ENCODE data around the gene UCP2. TPM values are rescaled to one million over a fixed set of nuclear protein-coding genes. Genes with fewer than 3 reads are reported as not detected.

The UCP2 gene
- total and polyA plus RNA-seq, 2 donors (not counting 3 experiments of a cell fraction or from before 2014, with no cell fraction given) = 16.5 to 24.0 TPM

GRCh38 chr11:74011360-74012073, 28.9 kb upstream of the UCP2 start:
- dilution Hi-C loops (cut with MboI; ENCODE audit: extremely low pct_ligation_motif_present, low sequenced_read_pairs) = no loop called here
- Histone ChIP-seq H4K20me1 (replicated peaks; ENCODE audit: control insufficient read depth, extremely low read depth, insufficient read depth, low read length) (no peaks in the 10 kb centered on the region), H3K9me1 (replicated peaks; ENCODE audit: control insufficient read depth, extremely low read depth, insufficient read depth, low read length) (no peaks in the 10 kb centered on the region), H3K4me1 (ENCODE audit: control insufficient read depth, extremely low read depth, insufficient read depth, low read length) (no peaks in the 10 kb centered on the region), H3K27ac (ENCODE audit: insufficient read depth, low read depth, low read length) (no peak overlapping the region), H3K4me2 (ENCODE audit: insufficient read depth, low read length) (no peak overlapping the region), H2AFZ (ENCODE audit: low read depth, low read length) (no peak overlapping the region), H3K4me3 (replicated peaks in 1 of 3; ENCODE audit: insufficient read depth in 1 of 3, low read depth in 1 of 3, low read length in 3 of 3) (no peak overlapping the region), H3K27me3 (ENCODE audit: control insufficient read depth in 2 of 2, insufficient read depth in 2 of 2, low read length in 2 of 2) (no peaks in the 10 kb centered on the region), H3K79me2 (ENCODE audit: control insufficient read depth, insufficient read depth, low read length) (no peaks in the 10 kb centered on the region), H3K9ac (replicated peaks; ENCODE audit: extremely low read depth, insufficient read depth, low read length) (no peak overlapping the region), H3K9me3 (replicated peaks; ENCODE audit: control insufficient read depth, insufficient read depth, low read length) (no peaks in the 10 kb centered on the region), H3K36me3 (ENCODE audit: control insufficient read depth in 2 of 2, extremely low read depth in 1 of 2, insufficient read depth in 2 of 2, low read length in 2 of 2) (peaks cover 0 to 11% of the 10 kb centered on the region in 2 experiments)
- CTCF ChIA-PET = no interaction called here
- intact Hi-C loops (cut with micrococcal nuclease) = no loop called here
- FAIRE-seq (no peak), DNase-seq (ENCODE audit: low read depth, low spot score) (no peak)
- POLR2A ChIA-PET = no interaction called here
- BruUV-seq (replicated peaks) = no TSS peak
- no peak for TF ChIP-seq EZH2 (IDR thresholded peaks at IDR 0.05; ENCODE audit: borderline replicate concordance, low read depth, low read length, severe bottlenecking)
- TF ChIP-seq POLR2AphosphoS5 (IDR thresholded peaks at IDR 0.05; ENCODE audit: insufficient read depth, low read depth, low read length) = no peak
- TF ChIP-seq POLR2A (IDR thresholded peaks at IDR 0.05; ENCODE audit: low read depth, low read length) = no peak
- no peak for TF ChIP-seq FOS (IDR thresholded peaks at IDR 0.05; ENCODE audit: borderline replicate concordance, insufficient read depth, low read length)
- TF ChIP-seq JUN (IDR thresholded peaks at IDR 0.05; ENCODE audit: borderline replicate concordance, insufficient read depth, insufficient read length, low read depth) = no peak
- TF ChIP-seq, protein P1, sequence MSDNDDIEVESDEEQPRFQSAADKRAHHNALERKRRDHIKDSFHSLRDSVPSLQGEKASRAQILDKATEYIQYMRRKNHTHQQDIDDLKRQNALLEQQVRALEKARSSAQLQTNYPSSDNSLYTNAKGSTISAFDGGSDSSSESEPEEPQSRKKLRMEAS (IDR thresholded peaks at IDR 0.05; ENCODE audit: insufficient read depth, insufficient read length) = no peak
